GM19452 (cell line): Measurements from ENCODE around the gene SIRPB2.

ENCODE experiments used
- ATAC-seq: cut with Tn5 transposase; IDR thresholded peaks from one replicate; pipeline ENCODE4 v1.9.1; 2021; ENCODE audit not compliant: unreplicated experiment

The SIRPB2 gene

DNA sequence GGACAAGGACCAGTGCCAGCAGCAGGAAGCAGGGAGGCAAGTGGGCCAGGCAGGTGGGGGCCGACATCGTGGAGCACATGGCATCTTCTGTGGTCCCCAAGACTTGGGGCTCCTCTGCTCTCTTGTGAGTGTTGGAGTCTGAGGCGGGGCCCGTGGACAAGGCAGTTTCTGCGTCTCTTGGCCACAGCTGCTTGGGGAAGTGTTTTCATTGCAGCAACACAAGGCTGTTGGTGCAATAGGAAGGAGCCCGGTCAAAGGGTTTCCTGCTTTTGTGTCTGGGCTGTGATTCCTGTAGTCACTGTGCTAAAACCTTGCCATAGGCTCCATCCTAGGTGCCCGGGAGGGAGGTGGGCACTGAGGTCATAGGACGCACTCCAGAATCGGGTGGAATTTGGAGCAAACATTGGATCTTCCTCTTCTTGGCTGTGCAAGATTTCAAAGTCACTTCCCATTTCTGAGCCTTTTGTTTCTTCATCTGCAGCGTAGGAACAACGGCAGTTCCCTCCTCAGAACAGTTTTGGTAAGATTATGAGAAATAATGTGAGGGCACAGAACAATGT, at the start of gene SIRPB2:
TSS of gene SIRPB2 (minus strand) at position 140 of the 560 bp plus-strand sequence. CDS start at position 79, 61 bp downstream.
- no peak for ATAC-seq

DNA sequence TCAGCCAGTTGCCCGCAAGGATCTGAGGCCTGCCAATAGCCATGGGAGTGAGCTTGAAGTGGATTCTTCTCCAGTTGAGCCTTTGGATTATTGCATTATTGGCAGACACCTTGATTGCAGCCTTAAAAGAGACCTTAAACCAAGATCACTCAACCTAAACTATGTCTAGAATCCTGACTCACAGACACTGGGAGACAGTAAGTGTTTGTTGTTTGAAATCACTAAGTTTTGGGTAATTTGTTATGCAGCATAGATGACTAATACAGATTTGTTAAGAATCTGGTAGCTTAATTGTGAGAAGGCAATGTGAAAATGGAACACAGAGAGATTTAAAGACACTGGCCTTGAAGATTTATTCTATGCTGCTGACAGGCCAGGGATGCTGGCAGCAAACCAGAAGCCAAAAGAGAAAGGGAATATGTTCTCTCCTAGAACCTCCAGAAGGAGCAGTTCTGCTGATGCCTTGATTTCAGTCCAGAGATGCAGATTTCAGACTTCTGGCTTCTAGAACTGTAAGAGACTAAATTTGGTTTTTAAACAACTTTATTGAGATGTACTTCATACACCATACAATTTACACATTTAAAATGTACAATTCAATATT, 48.7 kb upstream of the SIRPB2 start:
- ATAC-seq: no peak

DNA sequence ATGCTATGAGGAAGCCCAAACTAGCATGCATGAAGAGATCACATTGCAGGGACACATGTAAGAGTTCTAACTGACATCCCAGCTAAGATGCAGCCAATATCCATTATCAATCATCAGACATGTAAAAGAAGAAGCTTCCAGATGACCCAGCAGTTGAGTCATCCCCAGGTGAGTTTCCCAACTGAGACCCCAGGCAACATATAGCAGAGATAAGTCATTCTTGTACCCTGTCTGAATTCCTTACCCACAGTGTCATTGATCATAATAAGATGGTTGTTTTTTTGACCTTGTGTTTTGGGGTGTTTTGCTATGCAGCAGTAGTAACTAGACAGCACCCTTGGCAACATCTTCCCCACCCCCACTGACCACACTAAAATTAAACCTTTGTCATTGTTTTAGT, 47.4 kb upstream of the SIRPB2 start:
- ATAC-seq: no peak

DNA sequence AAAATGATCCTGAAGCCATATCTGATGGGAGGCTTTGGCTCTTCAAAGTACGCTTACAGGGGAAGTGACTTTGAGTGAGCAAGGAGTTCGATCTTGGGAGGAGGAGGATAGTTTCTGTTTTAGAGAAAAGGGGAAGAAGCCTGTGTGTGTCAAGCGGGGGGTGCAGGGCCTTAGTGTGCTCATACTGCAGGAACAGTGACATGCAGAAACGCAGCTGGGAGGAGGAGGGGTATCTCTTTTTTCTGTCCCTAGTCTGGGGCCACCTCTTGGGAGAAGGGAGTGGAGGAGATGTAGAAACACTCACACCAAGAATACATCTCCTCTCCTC, 46.5 kb upstream of the SIRPB2 start:
- no peak for ATAC-seq

DNA sequence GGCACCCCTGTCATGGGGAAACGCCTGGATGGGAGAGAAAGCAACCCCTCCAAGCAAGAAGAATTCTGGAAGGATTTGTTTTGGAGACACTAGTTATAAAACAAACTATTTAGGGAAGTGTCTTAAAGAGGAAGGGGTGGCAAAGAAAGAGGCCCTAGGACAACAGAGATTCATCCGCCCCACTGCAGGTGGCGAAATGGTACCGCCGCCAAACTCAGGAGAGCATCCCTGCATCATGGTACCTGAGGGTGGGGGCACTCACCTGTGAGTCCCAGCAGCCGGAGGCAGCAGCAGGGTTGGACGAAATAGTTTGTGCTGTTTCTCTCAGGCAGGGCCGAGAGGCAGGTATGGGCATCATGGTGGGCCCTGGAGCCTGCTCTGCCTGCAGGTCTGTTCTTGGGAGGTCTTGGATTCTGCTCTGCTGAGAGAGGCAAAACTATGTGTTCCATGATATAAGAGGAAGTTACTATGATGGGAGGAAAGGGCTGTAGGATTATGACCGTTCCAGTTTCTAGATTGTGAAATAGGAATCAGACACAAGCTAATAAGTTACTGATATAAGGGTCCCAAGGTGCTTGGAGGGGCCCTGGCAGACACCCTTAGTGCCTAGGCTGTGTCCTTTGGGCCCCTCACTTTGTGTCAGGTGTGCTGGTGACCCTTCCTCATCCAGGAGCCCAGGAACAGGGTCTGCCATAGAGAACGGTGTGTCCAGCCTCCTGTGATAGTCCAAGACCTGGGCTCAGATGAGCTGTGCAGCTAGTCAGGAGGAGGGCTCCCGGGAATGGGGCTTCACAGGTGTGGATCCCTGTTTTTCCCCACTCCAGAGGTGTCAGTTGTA, 45.9 kb upstream of the SIRPB2 start:
- ATAC-seq: no peak

DNA sequence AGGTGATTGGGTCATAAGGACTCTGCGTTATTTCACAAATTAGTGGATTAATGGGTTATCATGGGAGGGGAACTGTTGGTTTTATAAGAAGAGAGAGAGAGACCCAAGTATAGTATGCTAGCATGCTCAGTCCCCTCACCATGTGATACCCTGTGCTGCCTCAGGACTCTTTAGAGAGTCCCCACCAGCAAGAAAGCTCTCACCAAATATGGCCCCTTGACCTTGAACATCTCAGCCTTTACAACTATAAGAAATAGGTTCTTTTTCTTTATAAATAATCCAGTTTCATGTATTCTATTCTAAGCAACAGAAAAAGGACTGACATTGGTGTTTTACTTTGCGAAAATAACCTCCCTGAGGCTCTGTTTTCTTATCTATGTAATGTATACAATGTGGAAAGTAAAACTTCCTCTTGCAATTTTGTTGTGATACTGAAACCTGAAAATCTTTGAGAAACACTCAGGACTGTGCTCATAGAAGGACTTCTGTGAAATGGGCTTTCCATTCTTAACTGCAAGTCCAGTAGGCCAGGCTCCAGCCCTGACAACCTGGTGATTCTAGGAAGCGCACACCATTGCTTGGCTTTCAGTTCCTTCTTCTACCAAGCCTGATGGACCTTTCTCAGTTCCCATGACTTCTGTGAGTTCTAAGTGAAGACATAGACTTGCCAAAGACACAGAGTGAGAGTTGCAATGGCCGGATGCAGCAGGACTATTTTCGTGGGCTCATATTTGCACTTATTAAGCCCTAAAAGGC, 44.4 kb upstream of the SIRPB2 start:
- peak; percentile 91 for ATAC-seq

DNA sequence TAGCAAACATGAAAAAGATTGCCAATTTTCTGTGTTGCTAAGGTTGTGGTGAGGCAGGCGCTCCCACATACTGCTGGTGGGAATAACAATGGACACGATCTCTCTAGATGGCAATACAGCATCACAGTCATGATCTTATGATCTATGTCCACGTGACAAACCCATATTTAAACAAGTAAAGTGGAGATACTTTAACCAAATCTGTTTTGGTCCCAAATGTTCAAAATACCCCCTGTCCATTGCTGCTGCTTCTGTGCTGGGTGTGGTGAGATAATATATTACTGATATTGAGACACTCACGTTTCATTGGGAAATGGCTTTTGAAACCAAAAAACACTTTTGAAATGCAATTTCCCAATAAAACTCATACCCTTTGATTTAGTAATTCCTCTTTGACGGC, 43.3 kb upstream of the SIRPB2 start:
- no peak for ATAC-seq

DNA sequence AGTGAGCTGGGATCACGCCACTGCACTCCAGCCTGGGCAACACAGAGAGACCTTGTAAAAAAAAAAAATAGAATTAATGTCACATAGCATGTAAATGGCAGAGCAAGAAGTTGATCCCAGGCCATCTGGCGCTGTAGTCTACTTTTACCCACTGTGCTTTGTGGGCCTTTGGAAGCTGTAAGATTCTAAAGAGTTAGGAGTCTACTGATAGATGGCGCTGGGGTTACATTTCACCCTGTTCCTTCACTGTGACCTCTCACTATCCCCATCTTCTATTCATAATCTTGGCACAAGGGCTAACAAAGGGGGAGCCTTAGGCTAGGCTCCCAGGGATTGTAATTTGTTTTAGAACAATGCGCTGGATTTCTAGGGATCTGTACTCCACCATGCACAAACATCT, 41.8 kb upstream of the SIRPB2 start:
- ATAC-seq: no peak

DNA sequence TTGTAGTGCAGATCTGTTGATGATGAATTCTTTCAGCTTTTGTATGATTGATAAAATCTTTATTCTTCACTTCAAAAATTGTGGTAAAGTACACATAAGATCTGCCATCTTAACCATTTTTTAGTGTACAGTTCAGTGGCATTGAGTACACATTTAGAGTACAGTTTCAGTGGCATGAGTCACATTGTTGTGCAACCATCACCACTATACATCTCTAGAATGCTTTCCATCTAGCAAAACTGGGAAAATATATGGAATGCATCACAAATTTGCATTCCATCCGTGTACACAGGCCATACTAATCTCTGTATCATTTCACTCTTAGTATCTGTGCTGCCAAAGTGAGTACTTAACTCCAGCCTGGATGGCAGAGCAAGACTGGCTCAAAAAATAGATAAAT, 37.6 kb upstream of the SIRPB2 start:
- no peak for ATAC-seq

DNA sequence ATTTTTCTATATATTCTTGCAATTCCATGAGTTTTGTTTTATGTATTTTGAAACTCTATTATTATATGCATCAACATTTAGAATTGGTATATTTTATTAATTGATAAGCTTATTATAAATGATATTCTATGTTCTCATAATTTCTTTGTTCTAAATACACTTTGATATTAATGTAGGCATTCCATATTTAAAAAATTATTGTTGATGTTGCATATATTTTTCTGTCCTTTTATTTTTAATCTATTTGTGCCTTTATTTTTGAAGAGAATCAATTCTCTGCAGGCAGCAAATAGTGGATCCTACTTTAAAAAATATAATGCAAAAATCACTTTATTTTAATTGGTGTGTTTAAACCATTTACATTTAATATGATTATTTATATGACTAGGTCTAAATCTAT, 36.7 kb upstream of the SIRPB2 start:
- no peak for ATAC-seq

DNA sequence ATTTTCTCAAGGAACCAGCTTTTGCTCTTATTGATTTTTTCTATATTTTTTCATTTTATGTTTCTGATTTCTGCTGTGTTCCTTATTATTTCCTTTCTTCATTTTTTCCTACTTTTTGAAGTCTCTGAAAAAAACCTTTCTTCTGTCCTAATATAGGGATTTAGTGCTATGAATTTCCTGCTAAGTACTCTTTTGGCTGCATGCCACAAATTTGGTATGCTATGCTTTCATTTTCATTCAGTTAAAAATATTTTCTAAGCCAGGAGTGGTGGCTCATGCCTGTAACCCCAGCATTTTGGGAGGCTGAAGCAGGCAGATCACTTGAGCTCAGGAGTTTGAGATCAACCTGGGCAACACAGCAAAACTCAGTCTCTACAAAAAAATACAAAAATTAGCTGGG, 35.7 kb upstream of the SIRPB2 start:
- ATAC-seq: no peak

DNA sequence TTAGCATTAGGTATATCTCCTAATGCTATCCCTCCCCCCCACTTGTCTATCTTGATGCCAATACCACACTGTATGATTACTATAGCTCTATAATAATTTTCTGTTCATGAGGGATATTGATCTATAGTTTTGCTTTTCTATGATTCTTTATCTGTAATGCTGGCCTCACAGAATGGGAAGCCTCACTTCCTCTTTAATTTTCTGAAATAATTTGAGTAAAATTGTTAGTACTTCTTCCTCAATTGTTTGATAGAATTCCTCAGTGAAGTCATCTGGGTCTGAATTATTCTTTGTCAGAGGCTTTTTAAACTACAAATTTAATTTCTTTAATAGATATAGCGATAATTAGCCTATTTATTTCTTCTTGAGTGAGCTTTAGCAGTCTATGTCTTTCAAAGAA, 35.1 kb upstream of the SIRPB2 start:
- no peak for ATAC-seq

DNA sequence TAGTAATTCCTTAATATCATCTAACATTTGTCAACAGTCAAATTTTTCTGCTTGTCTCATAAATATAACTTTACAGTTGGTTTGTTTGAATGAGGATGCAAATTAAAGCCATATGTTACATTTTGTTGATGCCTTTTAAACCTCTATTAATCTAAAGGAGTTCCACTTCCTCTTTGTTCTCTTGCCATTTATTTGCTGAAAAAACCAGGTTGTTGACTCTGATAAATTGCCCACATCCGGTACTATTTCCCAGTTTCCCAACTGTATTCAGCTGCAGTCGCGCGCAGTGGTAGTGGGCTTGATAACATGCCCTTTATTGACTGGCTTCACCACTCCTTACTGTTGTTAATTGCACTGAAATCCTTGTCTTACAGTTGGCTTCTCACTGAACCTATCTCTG, 32.8 kb upstream of the SIRPB2 start:
- ATAC-seq: no peak

DNA sequence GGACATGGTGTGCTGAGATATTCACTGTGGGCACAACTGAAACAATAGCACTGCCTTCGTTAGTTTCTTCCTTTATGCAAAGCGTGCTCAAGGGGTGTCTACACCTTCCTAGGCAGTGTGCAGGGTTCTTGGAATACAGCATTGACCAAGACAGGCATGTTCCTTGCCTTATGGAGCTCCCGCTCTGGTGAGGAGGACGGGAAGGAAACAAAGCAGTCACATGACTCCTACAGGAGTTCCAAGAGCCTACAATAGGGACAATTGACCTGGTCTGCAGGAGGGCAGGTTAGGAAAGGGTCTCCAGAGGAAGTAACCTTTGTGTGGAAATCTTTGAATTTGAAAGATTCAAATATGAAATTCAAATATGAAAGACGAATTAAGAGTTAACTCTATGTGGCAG, 25.8 kb upstream of the SIRPB2 start:
- ATAC-seq: no peak

DNA sequence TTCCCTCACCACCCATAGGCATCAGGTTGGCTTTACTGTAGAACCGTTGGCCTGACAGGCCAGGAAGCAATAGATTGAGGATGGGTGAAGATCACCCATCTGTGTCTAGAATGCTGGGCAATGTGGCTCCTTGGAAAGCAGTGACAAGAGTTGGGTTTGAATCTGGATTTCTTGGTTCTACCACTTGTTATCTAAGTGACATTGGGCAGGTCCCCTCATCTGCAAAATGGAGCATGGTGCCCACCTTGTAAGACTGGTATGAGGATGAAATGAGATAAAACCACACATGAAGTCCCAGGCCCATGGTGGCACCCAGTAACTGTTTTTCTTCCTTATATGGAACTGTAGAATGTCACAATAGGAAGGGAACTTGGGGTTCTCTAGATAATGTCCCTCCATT, 22.6 kb upstream of the SIRPB2 start:
- ATAC-seq: no peak

DNA sequence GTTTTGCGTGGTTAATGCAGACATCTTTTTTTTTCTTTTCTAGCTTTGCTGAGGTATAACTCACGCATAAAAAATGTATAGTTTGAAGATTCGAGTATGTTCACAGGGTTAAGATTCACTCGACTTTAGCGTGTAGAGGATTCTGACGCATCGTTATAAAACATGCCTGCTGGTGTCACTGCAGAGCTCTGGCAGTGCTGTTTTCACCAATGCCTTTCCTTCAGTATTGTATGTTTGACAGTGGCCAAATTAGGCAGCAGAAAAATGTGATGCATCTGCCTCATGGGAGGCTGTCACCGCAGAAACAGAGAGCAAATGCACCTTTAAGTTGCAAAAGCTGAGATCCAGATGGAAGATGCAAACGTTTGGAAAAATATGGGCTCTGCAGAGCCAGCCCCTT, 18.0 kb upstream of the SIRPB2 start:
- no peak for ATAC-seq

DNA sequence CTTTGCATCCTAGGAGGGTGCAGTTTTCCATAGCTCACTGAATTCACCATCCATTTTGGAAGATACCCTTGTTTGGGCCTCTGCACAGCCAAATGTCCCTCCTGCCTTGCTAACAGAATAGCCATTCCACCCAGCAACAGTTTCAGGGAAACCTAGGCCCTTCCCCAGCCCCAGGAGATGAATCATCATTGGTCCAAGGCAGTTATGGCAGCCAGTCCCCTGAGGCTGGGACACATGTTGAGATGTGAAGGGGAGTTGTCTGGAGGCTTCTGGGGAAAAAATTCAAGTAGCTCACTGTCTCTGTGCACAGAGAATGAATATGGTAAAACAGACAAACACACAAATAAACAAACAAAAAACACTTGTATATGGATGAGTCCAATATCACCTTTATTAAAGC, 17.4 kb upstream of the SIRPB2 start:
- no peak for ATAC-seq

DNA sequence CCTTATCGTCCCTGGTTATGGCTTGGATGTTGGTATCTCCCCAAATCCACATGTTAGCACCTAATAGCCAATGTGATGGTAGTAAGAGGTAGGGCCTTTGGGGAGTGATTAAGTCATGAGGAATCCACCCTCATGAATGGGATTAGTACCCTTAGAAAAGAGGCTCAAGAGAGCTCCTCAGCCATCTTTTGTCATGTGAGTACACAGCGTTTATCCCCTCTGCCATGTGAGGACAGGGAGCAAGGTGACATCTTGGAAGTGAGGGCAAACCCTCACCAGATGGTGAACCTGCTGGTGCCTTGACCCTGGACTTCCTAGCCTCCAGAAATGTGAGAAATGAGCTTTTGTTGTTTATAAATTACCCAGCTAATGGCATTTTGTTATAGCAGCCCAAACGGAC, 16.1 kb upstream of the SIRPB2 start:
- ATAC-seq: no peak

DNA sequence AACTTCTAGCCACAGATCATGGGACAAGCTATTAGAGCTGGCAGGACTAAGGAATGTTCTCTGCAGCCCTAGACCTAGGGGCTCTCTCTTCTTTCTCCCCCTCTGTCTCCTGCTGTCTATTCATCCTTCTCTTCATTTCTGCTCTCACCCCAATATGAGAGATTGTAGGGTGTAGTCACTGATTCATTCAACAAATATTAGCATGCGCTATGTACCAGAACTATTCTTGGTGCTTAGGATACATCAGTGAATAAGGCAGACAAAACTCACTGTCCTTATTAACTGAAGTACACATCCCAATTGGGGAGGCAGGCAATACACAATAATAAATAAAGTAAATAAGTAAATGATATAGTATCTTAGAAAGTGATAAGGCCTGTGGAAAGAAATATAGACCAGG, 14.7 kb upstream of the SIRPB2 start:
- ATAC-seq: no peak

DNA sequence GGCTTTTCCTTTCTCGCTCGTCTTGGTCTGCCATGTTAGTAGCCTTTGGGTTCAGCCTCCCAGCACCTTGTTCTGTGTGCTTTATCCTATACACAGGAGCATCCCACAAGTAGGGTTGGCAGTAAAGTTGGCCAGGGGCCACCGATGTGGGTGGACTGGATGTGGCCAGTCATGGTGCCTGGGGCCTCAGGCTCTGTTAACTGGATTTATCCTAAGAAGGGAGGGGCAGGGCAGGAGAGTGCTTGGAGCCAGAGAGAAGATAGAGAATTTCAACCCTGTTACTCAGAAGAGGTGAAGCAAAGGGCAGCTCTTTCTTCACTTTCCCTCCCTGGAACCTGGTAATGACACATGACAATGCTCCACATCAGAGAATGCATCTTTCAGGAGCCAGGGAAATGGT, 14.1 kb upstream of the SIRPB2 start:
- ATAC-seq: no peak

DNA sequence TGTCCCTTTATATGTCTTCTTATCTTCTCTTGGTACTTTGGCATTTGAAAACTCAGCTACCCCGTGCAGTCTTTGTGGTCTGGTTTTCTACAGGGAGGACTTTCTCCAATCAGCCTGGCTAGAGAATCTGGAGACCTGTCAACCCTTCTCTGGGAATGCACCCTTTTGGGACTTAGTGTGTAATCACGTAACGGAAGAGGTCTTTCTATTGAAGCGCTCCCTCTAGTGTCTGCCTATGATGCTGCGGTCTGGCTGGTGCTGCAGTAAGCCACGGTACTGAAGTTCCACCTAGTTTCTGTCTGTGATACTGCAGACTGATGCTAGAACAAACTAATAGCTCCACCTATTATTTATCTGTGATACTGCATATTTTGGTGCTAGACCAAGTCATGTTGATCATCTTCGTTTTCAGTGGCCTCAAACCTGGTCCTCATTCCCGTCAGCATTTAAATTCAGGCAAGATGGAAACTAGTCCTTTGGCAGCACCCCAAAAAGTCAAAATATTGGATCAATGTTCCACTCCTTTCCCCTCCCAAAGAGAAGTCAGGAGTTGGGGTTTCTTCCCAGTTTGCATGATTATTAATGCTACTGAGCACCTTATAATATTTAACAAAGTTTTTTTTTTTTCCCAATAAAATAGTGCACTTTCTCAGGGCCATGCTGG, 12.5 kb upstream of the SIRPB2 start:
- peak; percentile 86 for ATAC-seq
